Activated T-cell treated with anti-CD3 and anti-CD28 coated beads, Interleukin-2, amount 50 U/mL, for 24 hours (primary cell): ENCODE results near the gene FASTKD2.
A peak's percentile ranks its signal among the peaks of the same experiment; 100 is the strongest.

Source experiments
- DNase-seq: peaks from one replicate; pipeline ENCODE4 v3.0.0-alpha.2; 2020
- H3K27ac Mint-ChIP-seq: 2 replicates; pipeline ENCODE4 v1.8.0; 2020; ENCODE audit warnings: mild to moderate bottlenecking, mixed read lengths
- H3K27me3 Mint-ChIP-seq: 2 replicates; pipeline ENCODE4 v1.8.0; 2020; ENCODE audit warnings: mixed read lengths
- H3K36me3 Mint-ChIP-seq: 2 replicates; pipeline ENCODE4 v1.8.0; 2020; ENCODE audit warnings: low read depth, mixed read lengths
- H3K4me1 Mint-ChIP-seq: 2 replicates; pipeline ENCODE4 v1.8.0; 2020; ENCODE audit warnings: low read depth, mixed read lengths
- H3K4me3 Mint-ChIP-seq: 2 replicates; pipeline ENCODE4 v1.8.0; 2020; ENCODE audit warnings: mild to moderate bottlenecking, moderate library complexity, mixed read lengths
- H3K9me3 Mint-ChIP-seq: 2 replicates; pipeline ENCODE4 v1.8.0; 2020; ENCODE audit warnings: mixed read lengths

The FASTKD2 gene

GRCh38 chr2:206766057-206766930 lies 888 bp downstream of the FASTKD2 start:
- Mint-ChIP-seq H3K27me3 (no peaks in the 10 kb centered on the region), H3K4me1 (peaks cover 45% of the 10 kb centered on the region), H3K36me3 (peaks cover 53% of the 10 kb centered on the region), H3K9me3 (no peaks in the 10 kb centered on the region), H3K27ac (peak overlapping the region; percentile 99), H3K4me3 (peak overlapping the region; percentile 92)
- no peak for DNase-seq

- no peak for DNase-seq
- peaks cover 11% of the 10 kb centered on the region for H3K9me3 Mint-ChIP-seq
- H3K4me3 Mint-ChIP-seq, result no peak overlapping the region
- no peaks in the 10 kb centered on the region for H3K27me3 Mint-ChIP-seq
- H3K36me3 Mint-ChIP-seq, result peaks cover 94% of the 10 kb centered on the region
- H3K27ac Mint-ChIP-seq, result no peak overlapping the region
- H3K4me1 Mint-ChIP-seq, result peaks cover 50% of the 10 kb centered on the region
These were observed 9.5 kb downstream of the FASTKD2 start for GRCh38 chr2:206774871-206775270.

GRCh38 chr2:206776432-206776831 lies 11.0 kb downstream of the FASTKD2 start:
- Mint-ChIP-seq H3K4me3 (no peak overlapping the region), H3K27ac (no peak overlapping the region), H3K27me3 (no peaks in the 10 kb centered on the region), H3K9me3 (peaks cover 16% of the 10 kb centered on the region), H3K36me3 (peaks cover 94% of the 10 kb centered on the region), H3K4me1 (peaks cover 49% of the 10 kb centered on the region)
- DNase-seq, result no peak

GRCh38 chr2:206780671-206781070 lies 15.3 kb downstream of the FASTKD2 start:
- Mint-ChIP-seq H3K27me3 (no peaks in the 10 kb centered on the region), H3K27ac (no peak overlapping the region), H3K9me3 (peaks cover 16% of the 10 kb centered on the region), H3K36me3 (peaks cover 95% of the 10 kb centered on the region), H3K4me1 (peaks cover 48% of the 10 kb centered on the region), H3K4me3 (no peak overlapping the region)
- no peak for DNase-seq

GRCh38 chr2:206783718-206784117 lies 18.3 kb downstream of the FASTKD2 start:
- Mint-ChIP-seq H3K36me3 (peaks cover 96% of the 10 kb centered on the region), H3K27ac (no peak overlapping the region), H3K4me1 (peaks cover 33% of the 10 kb centered on the region), H3K4me3 (no peak overlapping the region), H3K27me3 (no peaks in the 10 kb centered on the region), H3K9me3 (peaks cover 6% of the 10 kb centered on the region)
- DNase-seq, result no peak

- Mint-ChIP-seq H3K27me3 (no peaks in the 10 kb centered on the region), H3K4me3 (no peak overlapping the region), H3K36me3 (peaks cover 96% of the 10 kb centered on the region), H3K27ac (peak overlapping the region; percentile 75), H3K9me3 (peaks cover 5% of the 10 kb centered on the region), H3K4me1 (peaks cover 29% of the 10 kb centered on the region)
- no peak for DNase-seq
These were observed 19.4 kb downstream of the FASTKD2 start for GRCh38 chr2:206784559-206785353.

GRCh38 chr2:206790311-206790935 lies 25.0 kb downstream of the FASTKD2 start:
- H3K36me3 Mint-ChIP-seq, result peaks cover 91% of the 10 kb centered on the region
- no peaks in the 10 kb centered on the region for H3K9me3 Mint-ChIP-seq
- H3K27me3 Mint-ChIP-seq, result no peaks in the 10 kb centered on the region
- no peaks in the 10 kb centered on the region for H3K4me1 Mint-ChIP-seq
- H3K4me3 Mint-ChIP-seq, result no peak overlapping the region
- DNase-seq, result no peak
- no peak overlapping the region for H3K27ac Mint-ChIP-seq

GRCh38 chr2:206792645-206793044 lies 27.2 kb downstream of the FASTKD2 start:
- Mint-ChIP-seq H3K4me1 (peaks cover 6% of the 10 kb centered on the region), H3K9me3 (no peaks in the 10 kb centered on the region), H3K27me3 (no peaks in the 10 kb centered on the region), H3K27ac (peak overlapping the region; percentile 14), H3K4me3 (no peak overlapping the region), H3K36me3 (peaks cover 79% of the 10 kb centered on the region)
- no peak for DNase-seq

- Mint-ChIP-seq H3K27ac (peak overlapping the region; percentile 27), H3K27me3 (no peaks in the 10 kb centered on the region), H3K36me3 (peaks cover 53% of the 10 kb centered on the region), H3K9me3 (no peaks in the 10 kb centered on the region), H3K4me3 (no peak overlapping the region), H3K4me1 (peaks cover 36% of the 10 kb centered on the region)
- no peak for DNase-seq
These were observed 32.0 kb downstream of the FASTKD2 start for GRCh38 chr2:206797376-206797775.

GRCh38 chr2:206798000-206798399 lies 32.6 kb downstream of the FASTKD2 start:
- no peaks in the 10 kb centered on the region for H3K27me3 Mint-ChIP-seq
- H3K36me3 Mint-ChIP-seq, result peaks cover 48% of the 10 kb centered on the region
- no peak overlapping the region for H3K4me3 Mint-ChIP-seq
- peaks cover 36% of the 10 kb centered on the region for H3K4me1 Mint-ChIP-seq
- no peaks in the 10 kb centered on the region for H3K9me3 Mint-ChIP-seq
- DNase-seq, result no peak
- H3K27ac Mint-ChIP-seq, result peak overlapping the region; percentile 57

GRCh38 chr2:206799083-206799482 lies 33.7 kb downstream of the FASTKD2 start:
- Mint-ChIP-seq H3K27ac (no peak overlapping the region), H3K4me1 (peaks cover 36% of the 10 kb centered on the region), H3K27me3 (no peaks in the 10 kb centered on the region), H3K36me3 (peaks cover 41% of the 10 kb centered on the region), H3K9me3 (no peaks in the 10 kb centered on the region), H3K4me3 (no peak overlapping the region)
- DNase-seq, result no peak

GRCh38 chr2:206800506-206801417 lies 35.4 kb downstream of the FASTKD2 start:
- H3K9me3 Mint-ChIP-seq, result no peaks in the 10 kb centered on the region
- no peak overlapping the region for H3K27ac Mint-ChIP-seq
- H3K4me1 Mint-ChIP-seq, result peaks cover 36% of the 10 kb centered on the region
- no peaks in the 10 kb centered on the region for H3K27me3 Mint-ChIP-seq
- peaks cover 27% of the 10 kb centered on the region for H3K36me3 Mint-ChIP-seq
- no peak overlapping the region for H3K4me3 Mint-ChIP-seq
- peak; percentile 48 for DNase-seq

GRCh38 chr2:206801418-206802189 lies 36.2 kb downstream of the FASTKD2 start:
- Mint-ChIP-seq H3K27ac (no peak overlapping the region), H3K9me3 (no peaks in the 10 kb centered on the region), H3K4me3 (no peak overlapping the region)

More at GRCh38 chr2:206801418-206802189, 36.2 kb downstream of the FASTKD2 start:
- Mint-ChIP-seq H3K36me3 (peaks cover 23% of the 10 kb centered on the region), H3K27me3 (no peaks in the 10 kb centered on the region), H3K4me1 (peaks cover 36% of the 10 kb centered on the region)
- no peak for DNase-seq
